Kidney (tissue), 22 donors: ENCODE measurements around the gene PDIA5. TPM values are rescaled to one million over a fixed set of nuclear protein-coding genes. Genes with fewer than 3 reads are reported as not detected.

Experiments used
- DNase-seq, 5 donors: peaks; one replicate each; pipeline ENCODE4 v3.0.0-alpha.2; 2013 to 2020
- FAIRE-seq: peaks from 2 replicates; lab custom pipeline; 2012; peaks lifted over from hg19 to GRCh38; lab: Jason Lieb, UNC
- H3K27ac ChIP-seq, 2 donors: one replicate each; pipeline ENCODE4 v1.7.0; 2013; ENCODE audit warnings: low read depth in 2 of 2, low read length in 2 of 2, inconsistent platforms in 1 of 2
- H3K27me3 ChIP-seq: one replicate; pipeline ENCODE4 v1.7.1; 2013; ENCODE audit warnings: low read length, inconsistent platforms; ENCODE audit not compliant: control insufficient read depth, insufficient read depth
- H3K36me3 ChIP-seq, 3 donors: one replicate each; pipeline versions ENCODE4 v1.7.0 to v1.7.1; 2013; ENCODE audit warnings: low read length in 3 of 3, control low read depth in 1 of 3, inconsistent platforms in 1 of 3; ENCODE audit not compliant: insufficient read depth in 3 of 3, control insufficient read depth in 2 of 3
- H3K4me1 ChIP-seq, 3 donors: one replicate each; pipeline versions ENCODE4 v1.7.0 to v1.7.1; 2013; ENCODE audit warnings: low read length in 3 of 3, inconsistent platforms in 1 of 3, low read depth in 1 of 3; ENCODE audit not compliant: control insufficient read depth in 2 of 3, insufficient read depth in 2 of 3
- H3K4me3 ChIP-seq, 3 donors: one replicate each; pipeline versions ENCODE4 v1.7.0 to v1.8.1; 2013; ENCODE audit warnings: low read length in 3 of 3, control low read depth in 1 of 3, inconsistent platforms in 1 of 3
- H3K9ac ChIP-seq, 3 donors: one replicate each; pipeline versions ENCODE4 v1.7.0 to v1.7.1; 2013; ENCODE audit warnings: low read length in 3 of 3, control low read depth in 1 of 3, inconsistent platforms in 1 of 3
- H3K9me3 ChIP-seq, 3 donors: one replicate each; pipeline versions ENCODE4 v1.7.0 to v1.7.1; 2013; ENCODE audit warnings: low read length in 3 of 3, control low read depth in 1 of 3, inconsistent platforms in 1 of 3; ENCODE audit not compliant: control insufficient read depth in 2 of 3, insufficient read depth in 1 of 3
- CTCF ChIP-seq: IDR thresholded peaks from 3 replicates; pipeline ENCODE4 v1.5.1; 2012; ENCODE audit warnings: mild to moderate bottlenecking, moderate library complexity, borderline replicate concordance; ENCODE audit not compliant: insufficient read depth; ENCODE audit errors: extremely low read depth
- intact Hi-C: fragments of 100-400 bp; cut with DNase I; formaldehyde crosslinking; loops from one replicate; pipeline ENCODE4 v1.11.1; 2022
- long read RNA-seq, 10 donors: library from polyadenylated mRNA in 1 of 10; unstranded in 1 of 10; transcript quantifications; one replicate each; pipeline ENCODE4 v2.0.0 and lab custom pipeline, GENCODE V29; 2021 to 2026
- polyA plus RNA-seq: library from polyadenylated mRNA; stranded (reverse); fragments of 350-450 nt; fragmentation: Illumina TruSeq; extraction: RNeasy Lipid Tissue Mini Kit (QIAGEN cat#74804); gene quantifications from one replicate; pipeline ENCODE4 v1.2.3, GENCODE V29; 2014; ENCODE audit warnings: low read depth, low replicate concordance; ENCODE audit not compliant: insufficient read depth
- total RNA-seq: library from RNA; stranded (reverse); fragmentation: NEBNext Ultra II Directional; extraction: Animal tissue kit (Norgen Biotek cat#: 25700); gene quantifications from one replicate; pipeline ENCODE4 v1.2.1, GENCODE V29; 2021
- donor health status: control.
- donor health status: control.
- donor health status: control.
- donor health status: control.
- donor health status: control.
- donor health status: DM: yes; HTN: yes; CAD: no.
- donor health status: Normal renal cell carcinoma (clear cell type).

PDIA5 gene
- total RNA-seq (27.9 TPM), polyA plus RNA-seq (19.9 TPM)
- long read RNA-seq, donor 1, partial matches to known transcripts: 0 of 3 reads
- long read RNA-seq, donor 1, other reads (novel, unspliced or antisense): 0 of 3 reads
- long read RNA-seq, donor 2, partial matches to known transcripts: 0 of 4 reads
- long read RNA-seq, donor 2, other reads (novel, unspliced or antisense): 0 of 4 reads
- long read RNA-seq, donor 3, partial matches to known transcripts: 0 of 1 reads
- long read RNA-seq, donor 3, other reads (novel, unspliced or antisense): 0 of 1 reads
- long read RNA-seq, donor 4, partial matches to known transcripts: 0 of 3 reads
- long read RNA-seq, donor 4, other reads (novel, unspliced or antisense): 0 of 3 reads
- long read RNA-seq, donor 5: 0 reads
- long read RNA-seq, donor 6, partial matches to known transcripts: 0 of 2 reads
- long read RNA-seq, donor 6, other reads (novel, unspliced or antisense): 0 of 2 reads
- long read RNA-seq, donor 7, transcript PDIA5-201 (17 exons, 1,799 nt): major isoform, 20 of 28 reads
- long read RNA-seq, donor 7, partial matches to known transcripts: 2 of 28 reads
- long read RNA-seq, donor 7, other reads (novel, unspliced or antisense): 6 of 28 reads
- long read RNA-seq, donor 8, partial matches to known transcripts: 0 of 3 reads
- long read RNA-seq, donor 8, other reads (novel, unspliced or antisense): 0 of 3 reads
- long read RNA-seq, donor 9, partial matches to known transcripts: 0 of 2 reads
- long read RNA-seq, donor 9, other reads (novel, unspliced or antisense): 0 of 2 reads
- long read RNA-seq, donor 10, partial matches to known transcripts: 0 of 1 reads
- long read RNA-seq, donor 10, other reads (novel, unspliced or antisense): 0 of 1 reads

GRCh38 chr3:123066896-123067688 is at the start of gene PDIA5:
PDIA5 (plus strand) TSS chr3:123067025; CDS start chr3:123067165, 140 bp downstream.
- Histone ChIP-seq H3K4me1 (peaks cover 0 to 7% (median 0%) of the 10 kb centered on the region in 3 donors), H3K27me3 (no peaks in the 10 kb centered on the region), H3K27ac (peak within 1 kb of the TSS; percentile 1 to 68), H3K4me3 (peak within 1 kb of the TSS; percentile 56 to 75 (median 60)), H3K9me3 (no peaks in the 10 kb centered on the region), H3K9ac (peak within 1 kb of the TSS; percentile 24 to 75 (median 35)), H3K36me3 (no peaks in the 10 kb centered on the region)
- no peak for FAIRE-seq
- intact Hi-C loops: no loop called here
- peak; percentile 91 to 96 (median 92) for DNase-seq
- TF ChIP-seq CTCF: no peak

- DNase-seq (no peak), FAIRE-seq (no peak)
- Histone ChIP-seq H3K4me1 (no peaks in the 10 kb centered on the region), H3K9ac (no peak overlapping the region), H3K27ac (no peak overlapping the region), H3K9me3 (no peaks in the 10 kb centered on the region), H3K4me3 (no peak overlapping the region), H3K36me3 (no peaks in the 10 kb centered on the region), H3K27me3 (no peaks in the 10 kb centered on the region)
- intact Hi-C loops: no loop called here
- no peak for TF ChIP-seq CTCF
Observed at GRCh38 chr3:123018683-123019082, 48.1 kb upstream of the PDIA5 start.

GRCh38 chr3:123019161-123019560 is 47.7 kb upstream of the PDIA5 start:
- no peak for TF ChIP-seq CTCF
- DNase-seq: peak in 2 of 5 donors; percentile 45 to 62
- intact Hi-C loops: no loop called here

More at GRCh38 chr3:123019161-123019560, 47.7 kb upstream of the PDIA5 start:
- Histone ChIP-seq H3K9me3 (no peaks in the 10 kb centered on the region), H3K36me3 (no peaks in the 10 kb centered on the region), H3K4me1 (no peaks in the 10 kb centered on the region), H3K4me3 (no peak overlapping the region), H3K27me3 (no peaks in the 10 kb centered on the region), H3K27ac (no peak overlapping the region), H3K9ac (no peak overlapping the region)
- no peak for FAIRE-seq
